MM.1S (cell line): Measurements from ENCODE around the gene IRAK3.

Experiments
- DNase-seq: peaks from one replicate; pipeline ENCODE4 v3.0.0-alpha.2; 2015
- H2AFZ ChIP-seq: fragments of 300-600 bp; sonication (generic); 2 replicates; pipeline ENCODE4 v1.6.0; 2016; ENCODE audit warnings: antibody characterized with exemption, low read length
- H3F3A ChIP-seq: fragments of 300-600 bp; sonication (generic); 2 replicates; pipeline ENCODE4 v1.6.1; 2016; ENCODE audit warnings: mild to moderate bottlenecking, antibody characterized with exemption, low read length, moderate library complexity, mixed read lengths; ENCODE audit not compliant: insufficient read depth
- H3K27ac ChIP-seq: fragments of 300-600 bp; sonication (generic); 2 replicates; pipeline ENCODE4 v1.5.1; 2016; ENCODE audit warnings: mild to moderate bottlenecking, low read length
- H3K27me3 ChIP-seq: fragments of 300-600 bp; sonication (generic); replicated peaks from 2 replicates; pipeline ENCODE4 v1.6.0; 2016; ENCODE audit warnings: low read length; ENCODE audit not compliant: insufficient read depth
- H3K36me3 ChIP-seq: fragments of 300-600 bp; sonication (generic); replicated peaks from 2 replicates; pipeline ENCODE4 v1.6.1; 2016; ENCODE audit warnings: mild to moderate bottlenecking, low read length, mixed read lengths; ENCODE audit not compliant: insufficient read depth
- H3K4me1 ChIP-seq: fragments of 300-600 bp; sonication (generic); 2 replicates; pipeline ENCODE4 v1.6.1; 2016; ENCODE audit warnings: low read length, mixed read lengths
- H3K4me2 ChIP-seq: fragments of 300-600 bp; sonication (generic); 2 replicates; pipeline ENCODE4 v1.6.0; 2016; ENCODE audit warnings: low read depth, low read length
- H3K4me3 ChIP-seq: fragments of 300-600 bp; sonication (generic); 2 replicates; pipeline ENCODE4 v1.5.1; 2016; ENCODE audit warnings: low read length, mixed read lengths
- H3K79me2 ChIP-seq: fragments of 300-600 bp; sonication (generic); 2 replicates; pipeline ENCODE4 v1.6.1; 2016; ENCODE audit warnings: mixed run types, low read length, mixed read lengths
- H3K9ac ChIP-seq: fragments of 300-600 bp; sonication (generic); 2 replicates; pipeline ENCODE4 v1.6.1; 2016; ENCODE audit warnings: low read length, mixed read lengths
- H3K9me2 ChIP-seq: fragments of 300-600 bp; sonication (generic); replicated peaks from 2 replicates; pipeline ENCODE4 v1.6.1; 2016; ENCODE audit warnings: mild to moderate bottlenecking, low read length, mixed read lengths; ENCODE audit not compliant: insufficient read depth
- H3K9me3 ChIP-seq: fragments of 300-600 bp; sonication (generic); replicated peaks from 2 replicates; pipeline ENCODE4 v1.6.1; 2016; ENCODE audit warnings: mild to moderate bottlenecking, low read length, mixed read lengths; ENCODE audit not compliant: insufficient read depth
- H4K20me1 ChIP-seq: fragments of 300-600 bp; sonication (generic); 2 replicates; pipeline ENCODE4 v1.6.1; 2016; ENCODE audit warnings: mild to moderate bottlenecking, low read length, moderate library complexity, mixed read lengths; ENCODE audit not compliant: insufficient read depth
- CTCF ChIP-seq: fragments of 300-600 bp; sonication (generic); IDR thresholded peaks from 2 replicates; pipeline ENCODE4 v1.5.1; 2016; ENCODE audit warnings: antibody characterized with exemption, low read length, mixed read lengths
- EZH2 ChIP-seq: fragments of 300-600 bp; sonication (generic); optimal IDR thresholded peaks from 2 replicates; pipeline ENCODE3; 2017; ENCODE audit warnings: low read depth, mild to moderate bottlenecking, antibody characterized with exemption, low read length, mixed read lengths
- EZH2phosphoT487 ChIP-seq: fragments of 300-600 bp; sonication (generic); IDR thresholded peaks from 2 replicates; pipeline ENCODE4 v1.6.1; 2018; ENCODE audit warnings: antibody characterized with exemption, low read length

The IRAK3 gene

GRCh38 chr12:66195242-66195641 lies 6.2 kb downstream of the IRAK3 start:
- Histone ChIP-seq H3K9me2 (no peaks in the 10 kb centered on the region), H2AFZ (no peak overlapping the region), H3K36me3 (no peaks in the 10 kb centered on the region), H4K20me1 (no peaks in the 10 kb centered on the region), H3K4me2 (no peak overlapping the region), H3K79me2 (no peaks in the 10 kb centered on the region), H3K9me3 (no peaks in the 10 kb centered on the region), H3K9ac (no peak overlapping the region), H3F3A (no peaks in the 10 kb centered on the region), H3K4me3 (no peak overlapping the region), H3K27me3 (no peaks in the 10 kb centered on the region), H3K4me1 (peaks cover 16% of the 10 kb centered on the region), H3K27ac (no peak overlapping the region)
- no peak for DNase-seq
- no peak for TF ChIP-seq EZH2
- no peak for TF ChIP-seq EZH2phosphoT487
- TF ChIP-seq CTCF = no peak

- Histone ChIP-seq H2AFZ (no peak overlapping the region), H3K36me3 (no peaks in the 10 kb centered on the region), H3K79me2 (no peaks in the 10 kb centered on the region), H3K9me2 (no peaks in the 10 kb centered on the region), H3K27me3 (no peaks in the 10 kb centered on the region), H3F3A (no peaks in the 10 kb centered on the region), H4K20me1 (no peaks in the 10 kb centered on the region), H3K9ac (no peak overlapping the region), H3K4me1 (peaks cover 18% of the 10 kb centered on the region), H3K27ac (peak overlapping the region; percentile 23; the same call in 1 of the 2 replicates), H3K9me3 (no peaks in the 10 kb centered on the region), H3K4me2 (peak overlapping the region; percentile 30; the same call in 1 of the 2 replicates), H3K4me3 (no peak overlapping the region)
- peak; percentile 89 for DNase-seq
- TF ChIP-seq EZH2phosphoT487 (no peak), EZH2 (no peak), CTCF (no peak)
Observed at GRCh38 chr12:66196806-66197205, 7.8 kb downstream of the IRAK3 start.

GRCh38 chr12:66197495-66197921 lies 8.5 kb downstream of the IRAK3 start:
- Histone ChIP-seq H4K20me1 (no peaks in the 10 kb centered on the region), H3K79me2 (no peaks in the 10 kb centered on the region), H3K9me2 (no peaks in the 10 kb centered on the region), H3K4me3 (no peak overlapping the region), H3F3A (no peaks in the 10 kb centered on the region), H3K4me1 (peaks cover 18% of the 10 kb centered on the region), H3K9ac (no peak overlapping the region), H2AFZ (no peak overlapping the region), H3K36me3 (no peaks in the 10 kb centered on the region), H3K4me2 (peak overlapping the region; percentile 30; the same call in 1 of the 2 replicates), H3K27me3 (no peaks in the 10 kb centered on the region), H3K27ac (peak overlapping the region; percentile 23; the same call in 1 of the 2 replicates), H3K9me3 (no peaks in the 10 kb centered on the region)
- TF ChIP-seq EZH2phosphoT487 (no peak), EZH2 (no peak), CTCF (no peak)
- DNase-seq = no peak
